Activated B cell treated with CpG ODN at 0.5 μM for 24 hours (primary cell): ENCODE data around the gene SEC24D. TPM values are rescaled to one million over a fixed set of nuclear protein-coding genes. Genes with fewer than 3 reads are reported as not detected.

Experiments used
- ATAC-seq: fragments of 200-7000 bp; cut with Tn5 transposase; one replicate; pipeline ENCODE4 v1.10.0; 2021; ENCODE audit warnings: low read depth, mild to moderate bottlenecking, moderate library complexity
- CTCF ChIA-PET: fragments of 350-600 bp; sonication (Branson Sonifier 250); formaldehyde crosslinking; loops from one replicate; lab custom pipeline; 2021; ENCODE audit warnings: antibody characterized with exemption; lab: Charles Lee
- POLR2A ChIA-PET: fragments of 350-600 bp; sonication (Branson Sonifier 250); formaldehyde crosslinking; loops from one replicate; lab custom pipeline; 2021; ENCODE audit warnings: antibody characterized with exemption; lab: Charles Lee
- DNase-seq: peaks from one replicate; pipeline ENCODE4 v3.0.0; 2022
- H3K27ac Mint-ChIP-seq: one replicate; pipeline ENCODE4 v1.8.0; 2020; ENCODE audit warnings: mixed read lengths
- H3K27me3 Mint-ChIP-seq: one replicate; pipeline ENCODE4 v1.8.0; 2021; ENCODE audit warnings: mixed read lengths
- H3K36me3 Mint-ChIP-seq: one replicate; pipeline ENCODE4 v1.8.0; 2021; ENCODE audit warnings: low read depth, mixed read lengths
- H3K4me1 Mint-ChIP-seq: one replicate; pipeline ENCODE4 v1.8.0; 2021; ENCODE audit warnings: mixed read lengths
- H3K4me3 Mint-ChIP-seq: one replicate; pipeline ENCODE4 v1.8.0; 2020; ENCODE audit warnings: mild to moderate bottlenecking, mixed read lengths
- H3K9me3 Mint-ChIP-seq: one replicate; pipeline ENCODE4 v1.8.0; 2020; ENCODE audit warnings: mixed read lengths
- CTCF ChIP-seq: fragments of 200-600 bp; IDR thresholded peaks from one replicate; pipeline ENCODE4 v1.8.0; 2022; ENCODE audit warnings: antibody characterized with exemption, mild to moderate bottlenecking
- intact Hi-C: fragments of 100-400 bp; cut with micrococcal nuclease; formaldehyde crosslinking; loops from one replicate; pipeline ENCODE4 v1.15.1; 2024
- total RNA-seq: library from RNA; stranded (reverse); gene quantifications from 2 replicates; pipeline ENCODE4 v1.2.3, GENCODE V29; 2022

Gene SEC24D
- total RNA-seq, 1 donor from 2014 or later: 19.4 TPM

- Mint-ChIP-seq H3K36me3 (peaks cover 38% of the 10 kb centered on the region), H3K27me3 (no peaks in the 10 kb centered on the region), H3K27ac (no peak overlapping the region), H3K4me1 (no peaks in the 10 kb centered on the region), H3K4me3 (no peak overlapping the region), H3K9me3 (no peaks in the 10 kb centered on the region)
- no peak for DNase-seq
- ChIA-PET CTCF (no interaction called here), POLR2A (no interaction called here)
- intact Hi-C loops: loop anchor here (5.0 kb wide), 1 partner anchor 44 kb away; no protein-coding TSS in a partner anchor
- no peak for ATAC-seq
- no peak for TF ChIP-seq CTCF
Measured at GRCh38 chr4:118823471-118823870, 12.5 kb downstream of the SEC24D start.

- Mint-ChIP-seq H3K9me3 (no peaks in the 10 kb centered on the region), H3K4me1 (no peaks in the 10 kb centered on the region), H3K27me3 (no peaks in the 10 kb centered on the region), H3K27ac (no peak overlapping the region), H3K36me3 (peaks cover 40% of the 10 kb centered on the region), H3K4me3 (no peak overlapping the region)
- ATAC-seq (no peak), DNase-seq (no peak)
- ChIA-PET POLR2A (no interaction called here), CTCF (no interaction called here)
- intact Hi-C loops: loop anchor here (5.0 kb wide), 1 partner anchor 46 kb away; no protein-coding TSS in a partner anchor
- TF ChIP-seq CTCF: no peak
Measured at GRCh38 chr4:118821590-118822293, 14.2 kb downstream of the SEC24D start.

- Mint-ChIP-seq H3K27ac (no peak overlapping the region), H3K27me3 (no peaks in the 10 kb centered on the region), H3K4me3 (no peak overlapping the region), H3K9me3 (no peaks in the 10 kb centered on the region), H3K4me1 (no peaks in the 10 kb centered on the region), H3K36me3 (peaks cover 51% of the 10 kb centered on the region)
- DNase-seq (no peak), ATAC-seq (no peak)
- POLR2A ChIA-PET: no interaction called here
- CTCF ChIA-PET: no interaction called here
- intact Hi-C loops: no loop called here
- no peak for TF ChIP-seq CTCF
Measured at GRCh38 chr4:118817178-118817930, 18.6 kb downstream of the SEC24D start.

- DNase-seq (no peak), ATAC-seq (no peak)
- intact Hi-C loops: no loop called here
- ChIA-PET CTCF (no interaction called here), POLR2A (no interaction called here)
- Mint-ChIP-seq H3K9me3 (no peaks in the 10 kb centered on the region), H3K4me1 (no peaks in the 10 kb centered on the region), H3K27ac (no peak overlapping the region), H3K27me3 (no peaks in the 10 kb centered on the region), H3K36me3 (peaks cover 51% of the 10 kb centered on the region), H3K4me3 (no peak overlapping the region)
- no peak for TF ChIP-seq CTCF
Measured at GRCh38 chr4:118816538-118817177, 19.3 kb downstream of the SEC24D start.

GRCh38 chr4:118814891-118815290, 21.0 kb downstream of the SEC24D start:
- H3K9me3 Mint-ChIP-seq: no peaks in the 10 kb centered on the region
- H3K4me3 Mint-ChIP-seq: no peak overlapping the region
- intact Hi-C loops: no loop called here
- ChIA-PET POLR2A (interaction anchor here (0.5 kb wide), 1 partner anchor 107 kb away, joined by 3 read pairs; no protein-coding TSS in a partner anchor), CTCF (no interaction called here)
- H3K36me3 Mint-ChIP-seq: peaks cover 63% of the 10 kb centered on the region
- no peak overlapping the region for H3K27ac Mint-ChIP-seq
- no peak for ATAC-seq
- TF ChIP-seq CTCF: no peak
- H3K27me3 Mint-ChIP-seq: no peaks in the 10 kb centered on the region
- no peaks in the 10 kb centered on the region for H3K4me1 Mint-ChIP-seq
- no peak for DNase-seq
